Activated CD8-positive, alpha-beta memory T cell treated with anti-CD3 and anti-CD28 coated beads, Interleukin-2, amount 50 U/mL, for 1 hour (primary cell): Measurements from ENCODE around the gene AXIN2.

Source experiments
- DNase-seq: peaks from one replicate; pipeline ENCODE4 v3.0.0-alpha.2; 2020; ENCODE audit errors: extremely low read depth

Gene AXIN2

DNA sequence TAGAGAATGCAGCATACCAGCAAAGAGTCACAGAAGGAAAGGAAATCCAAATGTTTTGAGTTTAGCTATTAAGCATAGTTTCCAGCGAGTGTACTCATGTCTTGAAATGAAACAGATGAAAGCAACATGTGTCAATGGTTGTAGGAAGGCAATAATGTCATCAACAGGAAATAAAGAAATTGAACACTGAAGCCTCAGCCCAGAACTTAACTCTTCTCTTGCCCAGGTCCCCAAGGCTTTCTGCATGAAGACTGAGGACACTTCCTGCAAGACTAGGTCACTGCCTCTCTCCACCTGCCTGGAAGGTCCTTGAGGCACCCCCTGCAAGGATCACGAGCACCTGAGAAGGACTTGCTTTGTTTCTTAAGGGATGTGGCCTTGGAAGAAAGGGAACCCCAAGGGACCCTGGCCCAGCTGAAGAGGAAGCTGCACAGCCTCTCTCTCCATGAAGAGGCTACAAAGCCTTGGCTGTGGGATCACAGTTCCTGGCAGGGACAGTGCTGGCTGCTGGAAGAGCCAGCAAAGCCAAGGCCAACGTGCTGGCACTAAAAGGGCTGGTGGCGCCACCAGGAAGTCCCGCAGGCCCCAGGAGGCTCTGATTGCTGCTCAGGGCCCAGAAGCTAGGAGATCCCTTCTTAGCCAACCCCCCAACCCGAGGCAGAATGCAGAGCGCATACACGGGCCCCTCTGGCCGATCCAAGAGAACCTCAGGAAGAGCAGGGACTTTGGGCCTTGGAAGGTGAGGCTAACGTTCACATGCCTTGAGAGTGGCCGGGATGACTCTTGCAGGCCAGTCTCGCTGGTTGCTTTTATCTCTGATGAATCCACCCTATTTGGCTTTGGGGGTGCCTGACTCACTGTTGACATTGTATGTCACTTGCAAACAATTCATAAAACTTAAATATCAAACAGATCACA is 23.4 kb upstream of the AXIN2 start:
- DNase-seq, result no peak

DNA sequence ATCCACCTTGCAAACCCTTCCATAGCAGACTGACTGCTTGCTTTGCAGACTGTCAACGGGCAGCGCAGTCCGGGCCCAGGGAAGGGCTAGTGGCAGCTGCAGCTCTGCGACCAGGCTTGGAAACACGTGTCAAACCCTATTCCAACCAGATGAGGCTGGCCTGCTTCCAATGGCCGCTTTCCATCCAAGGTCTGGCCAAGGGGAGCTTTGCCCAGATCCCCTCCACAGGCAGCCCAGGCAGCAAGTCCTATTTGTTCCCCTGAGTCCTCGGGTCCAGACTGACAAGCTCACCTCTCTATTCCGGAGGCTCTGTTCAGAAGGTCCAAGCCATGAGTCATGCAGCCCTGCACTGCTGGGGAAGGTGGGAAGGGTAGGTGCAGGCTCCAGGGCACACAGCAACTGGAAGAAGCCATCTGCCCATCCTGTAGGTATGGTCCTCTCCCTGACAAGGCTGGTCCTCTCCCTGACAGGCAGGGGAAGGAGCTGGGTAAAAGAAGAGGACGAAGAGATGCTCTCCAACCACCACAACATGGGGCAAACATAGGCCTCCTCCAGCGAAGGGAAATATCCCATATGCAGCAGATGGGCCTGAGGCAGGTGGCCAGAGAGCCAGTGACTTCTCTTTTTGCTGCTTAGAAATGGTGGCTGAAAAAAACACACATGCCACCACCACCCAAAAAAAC is 22.6 kb upstream of the AXIN2 start:
- DNase-seq, result no peak

- DNase-seq, result no peak
Measured at GRCh38 chr17:65576939-65577338, 15.5 kb upstream of the AXIN2 start.

DNA sequence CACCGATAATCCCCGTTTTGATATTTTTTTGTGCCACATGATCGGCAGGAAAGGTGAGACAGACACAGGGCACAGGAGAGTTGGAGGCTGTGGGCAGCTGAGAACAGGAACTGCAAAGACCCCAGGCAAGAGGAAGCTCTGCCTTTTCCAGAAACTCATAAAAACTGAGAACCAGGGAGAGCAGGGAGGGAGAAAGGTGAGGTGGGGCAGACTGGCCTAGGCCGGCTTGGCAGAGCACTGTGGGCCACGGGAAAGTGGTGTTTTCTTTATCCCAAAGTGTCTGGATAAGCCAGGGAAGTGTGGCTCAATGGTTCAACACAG is 11.8 kb upstream of the AXIN2 start:
- DNase-seq, result no peak

DNA sequence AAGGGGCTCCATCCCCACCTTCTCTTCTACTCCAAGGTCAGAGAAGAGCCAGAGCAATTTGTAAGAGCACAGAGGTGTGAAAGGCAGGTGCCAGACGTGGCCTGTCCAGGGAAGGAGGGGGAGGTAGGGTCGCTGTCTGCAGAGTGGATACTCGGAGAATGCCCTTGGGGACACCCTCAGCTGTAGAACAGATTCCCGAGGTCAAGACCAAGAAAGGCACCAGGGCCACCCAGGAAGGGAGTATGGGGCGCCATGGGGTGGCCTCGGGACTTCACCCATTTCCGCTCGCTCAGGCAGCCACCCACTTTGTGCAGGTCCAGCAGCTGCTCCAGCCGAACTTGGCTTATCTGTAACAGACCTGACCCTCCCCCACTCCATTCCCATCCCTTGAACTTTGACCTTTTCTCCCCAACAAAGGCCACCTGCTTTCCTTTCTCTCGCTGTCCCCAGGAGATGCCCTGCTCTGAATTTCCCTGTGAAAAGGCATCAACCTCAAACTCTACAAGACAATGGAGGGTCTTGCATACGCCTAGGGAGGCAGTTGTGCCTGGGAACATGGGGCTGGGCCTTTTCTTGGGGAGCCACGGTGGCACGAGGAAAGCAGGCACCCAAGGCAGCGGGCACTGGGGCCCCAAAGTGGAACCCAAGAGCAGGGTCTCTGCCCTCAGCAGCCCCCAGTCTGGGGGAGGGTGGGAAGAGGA is 11.3 kb upstream of the AXIN2 start:
- DNase-seq, result no peak

DNA sequence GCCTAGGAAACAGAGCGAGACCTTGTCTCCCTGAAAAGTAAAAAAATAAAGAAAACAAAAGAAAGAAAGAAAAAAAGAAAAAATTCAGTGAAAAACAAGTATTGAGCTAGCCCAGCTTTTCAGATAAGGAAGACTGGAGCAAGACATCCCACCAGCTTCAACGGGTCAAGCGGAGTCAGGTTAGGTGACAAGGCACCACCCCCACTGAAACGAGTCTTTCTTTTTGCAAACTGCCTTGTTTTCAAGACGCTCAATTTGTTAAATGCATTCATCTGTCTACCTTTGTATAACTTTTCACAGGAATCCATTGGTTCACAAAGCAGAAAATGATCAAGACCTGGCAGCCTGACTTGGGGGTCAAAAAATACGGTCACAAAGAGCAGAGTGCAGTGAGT is 10.7 kb upstream of the AXIN2 start:
- no peak for DNase-seq

DNA sequence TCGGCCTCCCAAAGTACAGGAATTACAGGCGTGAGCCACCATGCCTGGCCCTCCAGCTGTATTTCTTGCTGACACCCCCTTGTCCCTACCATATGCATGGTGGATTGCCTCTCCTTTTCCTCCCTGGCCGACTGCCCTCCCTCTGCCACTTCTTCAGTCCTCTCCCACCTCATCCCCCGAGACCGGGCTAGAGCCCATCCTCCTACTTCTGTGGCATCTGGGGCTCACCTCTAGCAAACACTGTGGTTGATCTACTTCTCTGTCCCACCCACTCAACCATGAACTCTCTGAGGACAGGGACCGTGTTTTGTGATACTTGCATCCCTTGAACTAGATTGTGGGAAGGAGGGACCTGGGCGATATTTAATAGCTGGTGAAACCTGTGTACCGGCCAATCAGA is 7.5 kb upstream of the AXIN2 start:
- DNase-seq, result no peak

DNA sequence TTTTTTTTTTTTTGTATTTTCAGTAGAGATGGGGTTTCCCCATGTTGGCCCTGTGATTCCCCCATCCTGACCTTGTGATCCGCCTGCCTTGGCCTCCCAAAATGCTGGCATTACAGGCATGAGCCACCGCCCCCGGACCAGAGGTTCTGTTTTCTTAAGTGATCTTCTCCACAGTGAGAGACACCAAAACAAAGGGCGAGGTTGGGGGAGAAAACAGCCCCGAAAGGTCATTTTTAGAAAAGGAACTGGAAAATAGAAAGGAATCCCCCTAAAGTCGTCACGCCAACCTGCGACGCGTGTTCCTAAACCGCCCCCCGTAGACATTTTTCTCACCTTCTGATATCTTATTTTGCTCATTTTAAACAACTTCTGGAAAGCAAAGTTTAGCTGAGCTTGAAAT is 6.1 kb upstream of the AXIN2 start:
- DNase-seq, result no peak

- no peak for DNase-seq
Measured at GRCh38 chr17:65565559-65565958, 4.1 kb upstream of the AXIN2 start.

DNA sequence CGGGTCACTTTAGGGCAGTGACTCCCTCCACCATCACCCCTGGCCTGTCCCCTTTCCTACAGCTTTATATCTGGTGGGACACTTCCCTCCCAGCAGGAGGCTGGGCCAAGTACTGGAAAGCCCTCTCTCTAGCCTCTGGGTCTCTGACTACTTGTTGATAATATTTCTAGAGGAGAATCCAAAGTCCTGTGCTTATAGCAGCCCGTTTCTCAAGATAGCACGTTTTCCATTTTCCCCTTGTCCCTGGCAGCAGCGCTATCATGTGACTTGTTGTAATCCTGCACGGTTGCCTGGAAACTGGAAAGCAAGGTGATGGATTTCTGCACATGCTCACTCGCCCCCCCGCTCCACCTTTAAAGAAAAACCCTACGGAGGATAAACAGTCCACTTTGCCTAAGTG is 3.3 kb upstream of the AXIN2 start:
- no peak for DNase-seq

DNA sequence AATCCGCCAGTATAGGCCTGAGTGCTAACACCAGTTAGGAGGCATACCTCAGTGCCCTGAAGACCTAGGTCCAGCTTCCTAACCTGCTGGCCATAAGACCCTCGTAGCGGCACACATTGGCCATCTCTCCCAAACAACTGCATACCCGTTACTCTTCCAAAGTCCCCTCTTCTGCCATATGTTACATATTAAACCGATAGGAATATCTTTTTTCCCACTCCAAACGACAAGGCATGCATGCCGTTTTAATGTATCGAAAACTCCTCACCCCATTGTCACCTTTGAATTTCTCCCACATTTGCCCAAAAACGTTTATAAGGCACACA is 721 bp upstream of the AXIN2 start:
- DNase-seq, result no peak

DNA sequence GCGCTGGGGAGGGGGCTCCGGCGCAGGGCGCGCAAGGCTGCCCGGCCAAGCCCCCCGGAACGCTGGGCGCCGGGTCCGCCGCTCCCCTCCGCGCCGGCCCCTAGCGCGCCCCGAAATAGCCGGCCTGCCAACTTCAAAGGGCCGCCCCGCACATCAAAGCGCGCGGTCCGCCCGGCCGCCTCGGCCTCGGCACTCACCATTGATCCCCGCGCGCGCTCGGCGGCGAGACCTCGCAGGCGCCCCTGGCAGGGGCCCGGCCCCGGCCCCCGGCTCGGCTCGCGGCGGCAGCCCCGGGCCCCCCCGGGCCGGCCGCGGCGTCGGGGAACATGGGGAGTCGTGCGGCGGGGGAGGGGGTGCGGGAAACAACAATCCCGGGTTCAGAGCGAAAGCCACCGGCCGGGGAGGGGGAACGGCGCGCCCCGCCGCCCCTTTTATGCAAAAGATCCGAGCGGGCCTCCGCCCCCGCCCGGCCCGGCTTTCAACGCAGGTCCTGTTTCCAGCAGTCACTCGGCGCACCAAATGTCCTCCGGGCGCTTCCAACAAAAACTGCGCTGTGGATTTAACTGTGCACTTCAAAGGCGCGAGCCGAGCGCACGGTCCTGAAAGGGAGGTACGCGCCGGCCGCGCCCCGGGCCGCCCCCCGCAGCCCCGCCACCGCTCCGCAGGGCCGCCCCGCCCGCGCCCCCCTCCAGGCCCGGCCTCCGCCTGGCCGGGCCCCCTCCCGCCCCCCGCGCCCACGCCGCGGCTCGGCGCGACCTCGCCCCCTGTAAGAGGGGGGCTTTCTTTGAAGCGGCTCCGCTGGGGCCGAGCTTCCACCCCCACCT is 608 bp downstream of the AXIN2 start:
- DNase-seq, result peak; percentile 45

- DNase-seq, result no peak
Measured at GRCh38 chr17:65559804-65560627, 1.4 kb downstream of the AXIN2 start.

DNA sequence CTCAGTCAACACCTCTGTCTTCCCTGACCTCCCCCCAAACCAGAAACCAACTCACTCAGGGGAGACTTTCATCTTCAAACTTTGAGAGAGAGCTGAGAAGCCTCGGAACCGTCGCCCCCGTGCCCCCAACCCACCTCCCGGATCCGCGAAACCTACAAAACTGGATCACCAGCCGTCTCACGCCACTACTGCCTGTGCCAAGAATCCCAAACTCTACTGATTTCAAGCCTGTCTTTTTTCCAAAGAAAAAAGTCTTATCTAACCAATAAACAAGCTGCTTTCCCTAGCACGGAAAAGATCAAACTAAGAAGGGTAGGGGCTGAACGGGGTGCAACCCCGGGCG is 2.0 kb downstream of the AXIN2 start:
- DNase-seq, result no peak

DNA sequence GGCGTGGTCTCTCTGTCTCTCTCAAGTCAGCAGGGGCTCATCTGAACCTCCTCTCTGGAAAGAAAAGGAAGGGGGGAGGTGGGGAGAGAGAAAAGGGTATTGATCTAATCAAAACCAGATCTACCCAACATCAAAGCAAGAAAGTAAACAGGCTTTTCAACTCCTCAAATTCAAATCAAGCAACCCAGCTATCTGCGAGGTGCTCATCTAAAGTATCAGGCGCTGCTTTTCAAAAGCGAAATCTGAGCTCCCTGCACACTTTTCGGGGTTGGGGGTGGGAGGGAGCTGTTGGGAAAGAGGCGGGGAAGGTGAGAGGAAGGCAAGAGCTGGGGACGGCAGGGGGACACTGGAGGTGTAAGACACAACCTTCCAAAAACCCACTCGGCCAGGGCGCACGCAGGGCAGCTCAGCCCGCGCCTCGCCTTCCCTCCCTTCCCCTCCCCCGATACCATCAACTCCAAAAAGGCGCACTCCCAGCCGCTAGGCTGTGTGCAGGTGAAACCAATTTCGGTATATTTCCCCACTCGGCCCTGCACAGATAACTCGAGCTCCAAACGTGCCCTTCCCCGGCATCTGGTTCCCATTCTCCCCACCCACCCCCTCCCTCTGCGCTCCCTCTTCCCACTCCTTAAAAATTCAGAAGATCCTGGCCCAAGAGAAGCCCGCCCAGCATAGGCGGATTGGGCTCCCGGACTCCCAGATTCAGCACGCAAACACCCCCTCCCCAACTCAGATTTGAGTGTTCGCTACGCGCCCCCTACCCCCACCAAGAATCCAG is 2.6 kb downstream of the AXIN2 start:
- DNase-seq, result no peak

GRCh38 chr17:65558311-65558682 is 3.2 kb downstream of the AXIN2 start:
- no peak for DNase-seq

GRCh38 chr17:65557349-65558310 is 3.8 kb downstream of the AXIN2 start:
- no peak for DNase-seq

GRCh38 chr17:65556910-65557348 is 4.5 kb downstream of the AXIN2 start:
- no peak for DNase-seq
